GM18867 (cell line): ENCODE data around the gene CDH11.
A peak's percentile ranks its signal among the peaks of the same experiment; 100 is the strongest.

Source experiments
- ATAC-seq: cut with Tn5 transposase; IDR thresholded peaks from one replicate; pipeline ENCODE4 v1.9.1; 2021; ENCODE audit warnings: mild to moderate bottlenecking, moderate library complexity; ENCODE audit not compliant: unreplicated experiment

The CDH11 gene

DNA sequence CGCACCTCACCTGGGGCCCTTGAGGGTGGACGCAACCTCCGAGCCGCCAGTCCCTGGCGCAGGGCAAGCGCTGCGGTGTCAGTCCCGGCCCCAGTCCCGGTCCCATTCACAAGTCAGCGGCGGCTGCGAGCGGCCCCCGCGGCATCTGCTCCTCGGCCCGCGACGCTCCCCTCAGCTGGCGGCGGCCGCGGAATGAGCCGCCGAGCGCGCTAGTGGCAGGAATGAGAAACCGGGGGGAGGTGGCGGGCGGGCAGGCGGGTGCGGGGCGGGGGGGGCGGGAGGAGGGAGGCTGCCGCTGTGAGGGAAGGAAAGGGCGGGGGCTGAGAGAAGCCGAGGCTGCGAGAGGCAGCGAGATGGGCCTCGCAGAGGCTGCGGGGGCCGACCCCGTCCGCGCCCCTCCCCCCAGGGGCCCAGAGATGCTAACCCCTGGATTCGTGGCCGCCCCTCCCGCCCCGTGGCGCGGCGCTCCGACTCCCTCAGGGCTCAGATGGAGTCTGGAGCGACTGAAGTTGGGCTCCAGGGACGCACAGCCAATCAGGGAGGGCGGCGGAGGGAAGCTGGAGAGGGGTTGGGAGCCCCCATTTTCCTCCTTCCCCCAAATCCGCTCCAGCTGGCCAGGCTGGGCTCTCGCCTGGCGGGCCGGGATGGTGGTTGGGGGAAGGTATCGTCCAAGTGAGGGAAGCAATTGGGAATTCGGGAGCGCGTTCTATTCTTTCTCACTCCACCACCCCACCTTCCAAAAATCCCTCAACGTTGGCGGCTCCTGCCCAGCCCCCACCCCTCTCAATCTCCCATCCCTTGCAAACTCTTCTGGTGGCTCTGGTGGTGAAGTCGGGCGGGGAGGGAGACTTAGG is at the start of gene CDH11:
CDH11 (minus strand) TSS at position 194 of the 854 bp plus-strand sequence. CDS start 117,194 bp downstream, outside the sequence.
- ATAC-seq: no peak

DNA sequence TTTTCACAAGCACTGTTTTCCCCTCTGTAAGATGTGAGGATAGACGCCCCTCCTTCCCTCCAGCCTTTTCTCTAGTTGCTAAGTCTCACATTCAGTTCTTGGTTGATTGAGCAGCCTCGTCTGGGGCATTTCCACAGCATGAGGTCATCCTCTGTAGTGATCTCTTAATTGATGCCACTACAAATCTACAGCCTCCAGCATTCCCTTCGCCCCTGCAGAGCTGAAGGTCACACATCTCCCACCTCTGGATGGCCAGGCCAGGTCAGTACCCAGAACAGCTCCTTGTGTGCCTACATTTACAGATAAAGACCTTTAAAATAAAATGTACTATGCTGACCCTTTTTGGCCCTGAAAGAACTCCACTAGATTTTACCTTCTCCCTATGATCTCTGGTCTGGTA is 32.5 kb upstream of the CDH11 start:
- ATAC-seq: no peak

DNA sequence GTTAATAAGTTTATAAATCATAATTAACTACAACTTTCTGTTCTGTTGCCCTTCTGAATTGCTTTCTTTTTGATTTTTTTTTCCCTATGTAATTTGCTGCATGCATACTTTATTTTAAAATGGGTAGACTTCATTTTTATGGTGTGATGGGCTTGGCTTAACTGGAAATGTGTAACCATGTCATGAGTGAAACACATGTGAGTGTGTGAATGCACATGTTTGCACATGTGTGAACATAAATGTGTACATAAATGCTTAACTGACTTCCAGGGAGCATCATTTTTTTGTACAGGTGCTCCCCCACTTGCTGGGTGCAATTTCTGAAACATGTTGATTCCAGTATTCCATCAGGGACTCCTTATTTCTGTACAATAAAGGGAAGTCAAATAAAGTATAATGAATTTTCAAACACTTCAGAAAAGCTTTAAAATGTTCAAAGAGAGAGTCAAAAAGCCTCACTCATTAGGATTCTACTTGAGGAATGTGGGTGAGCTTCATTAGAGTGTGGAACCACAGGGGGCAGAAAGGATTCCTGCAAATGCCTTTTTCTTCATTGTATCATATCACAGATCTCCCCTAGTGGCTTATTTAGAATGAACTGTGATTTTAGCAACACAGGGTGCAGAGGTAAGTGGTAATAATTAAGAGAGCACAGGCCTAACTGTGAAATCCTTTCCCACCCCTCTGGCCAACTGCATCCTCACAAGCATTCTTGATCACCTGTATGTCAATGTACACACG is 31.7 kb upstream of the CDH11 start:
- ATAC-seq: no peak

- no peak for ATAC-seq
These were observed 26.9 kb upstream of the CDH11 start for GRCh38 chr16:65148804-65149203.

DNA sequence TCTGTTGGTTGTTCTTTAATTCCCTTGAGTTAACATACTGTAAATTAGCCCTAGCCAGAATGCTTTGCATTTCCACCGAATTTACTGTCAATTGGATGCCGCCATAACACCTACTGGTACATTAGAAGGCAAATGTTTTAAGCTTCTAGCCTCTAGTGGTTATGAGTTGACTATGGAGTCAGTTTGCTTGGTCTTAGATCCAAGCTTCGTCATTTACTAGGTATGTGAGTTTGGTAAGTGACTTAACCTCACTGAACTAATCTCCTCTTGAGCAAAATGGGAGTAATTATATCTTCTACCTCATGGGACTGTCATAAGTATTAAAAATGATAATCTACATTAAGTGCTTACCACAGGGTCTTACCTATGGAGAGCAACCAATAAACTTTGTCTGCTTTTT is 20.4 kb upstream of the CDH11 start:
- ATAC-seq: no peak

- ATAC-seq: no peak
These were observed 14.8 kb upstream of the CDH11 start for GRCh38 chr16:65136681-65137080.

DNA sequence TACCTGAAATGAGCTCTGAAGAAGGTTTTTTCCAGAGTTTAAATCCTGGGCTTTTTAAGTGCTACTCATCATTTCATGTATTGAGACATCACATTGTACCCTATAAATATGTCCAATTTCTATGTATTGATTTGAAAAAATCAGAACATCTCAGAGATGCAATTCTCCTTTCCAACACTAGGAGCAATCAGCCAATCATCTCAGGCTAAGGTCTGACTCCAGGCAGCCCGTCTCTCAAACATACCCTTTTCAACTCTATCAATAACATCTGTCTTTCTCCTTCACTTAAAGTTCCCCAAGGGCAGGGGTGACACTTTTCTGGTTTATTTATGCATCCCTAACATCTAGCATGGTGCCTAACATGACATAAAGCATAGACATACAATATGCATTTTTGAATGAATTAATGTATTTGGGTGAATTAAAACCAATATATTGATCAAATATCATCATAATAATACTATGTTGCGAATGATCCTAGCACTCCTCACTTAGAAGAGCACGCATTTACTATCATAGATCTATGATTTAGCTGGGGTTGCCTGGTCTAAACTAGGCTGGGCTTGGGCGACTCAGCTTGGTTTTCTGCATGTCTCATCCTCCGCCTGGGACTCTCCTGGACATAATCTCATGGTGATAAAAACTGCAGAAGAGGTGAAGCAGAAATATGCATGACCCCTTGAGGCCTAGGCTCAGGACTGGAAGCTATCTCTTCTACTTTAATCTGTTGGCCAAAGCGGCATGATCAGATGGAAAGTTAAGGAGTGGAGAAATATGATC is 5.2 kb upstream of the CDH11 start:
- no peak for ATAC-seq

- ATAC-seq: no peak
These were observed 4.0 kb upstream of the CDH11 start for GRCh38 chr16:65125871-65126270.

DNA sequence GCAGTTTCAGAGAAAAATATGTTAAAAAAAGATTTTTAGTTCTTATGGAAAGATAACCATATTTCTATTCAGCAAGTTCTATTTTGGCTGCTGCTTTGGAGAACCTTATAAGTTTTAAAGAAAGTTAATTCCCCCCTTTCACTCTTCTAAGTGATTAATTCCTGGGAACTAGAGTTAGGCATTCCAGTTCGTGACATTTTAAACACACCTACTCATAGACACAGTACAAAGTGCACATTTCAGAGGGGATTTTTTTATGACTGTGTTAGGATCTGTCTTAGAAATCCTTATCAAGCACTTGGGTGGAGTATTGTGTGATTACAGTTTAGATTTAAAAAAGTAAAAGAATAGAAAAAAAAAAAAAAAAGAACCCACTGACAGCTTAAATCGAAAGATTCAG is 3.5 kb upstream of the CDH11 start:
- no peak for ATAC-seq

DNA sequence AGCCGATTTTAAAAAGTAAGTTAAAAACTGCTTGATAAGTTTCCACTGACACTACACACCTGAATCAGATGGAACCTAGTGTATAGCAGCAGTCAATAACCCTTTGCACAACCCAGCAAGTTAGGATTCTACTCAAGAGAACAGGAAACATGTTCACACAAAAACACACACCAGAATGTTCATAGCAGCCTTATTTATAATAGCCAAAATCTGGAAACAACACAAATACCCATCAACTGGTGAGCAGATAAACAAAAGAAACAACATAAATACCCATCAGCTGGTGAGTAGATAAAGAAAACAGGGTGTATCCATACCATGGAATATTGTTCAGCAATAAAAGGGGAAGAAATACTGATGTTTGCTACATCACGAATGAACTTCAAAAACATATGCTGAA is 2.7 kb upstream of the CDH11 start:
- ATAC-seq: no peak

DNA sequence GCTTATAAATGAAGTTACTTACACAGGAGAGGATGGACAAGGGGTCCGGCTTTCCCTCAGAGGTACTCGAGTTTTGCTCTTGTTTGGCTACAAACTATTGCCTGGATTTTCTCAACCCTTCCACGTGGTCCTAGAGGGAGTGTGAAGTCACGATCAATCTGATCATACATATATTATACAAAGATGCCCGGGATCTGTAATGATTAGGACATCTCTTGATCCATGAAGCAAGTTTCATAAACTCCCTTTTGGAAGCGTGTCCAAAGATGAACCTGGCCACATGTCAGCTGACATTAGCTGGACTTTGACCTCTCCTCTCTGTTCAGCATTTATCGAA is 2.3 kb upstream of the CDH11 start:
- no peak for ATAC-seq

DNA sequence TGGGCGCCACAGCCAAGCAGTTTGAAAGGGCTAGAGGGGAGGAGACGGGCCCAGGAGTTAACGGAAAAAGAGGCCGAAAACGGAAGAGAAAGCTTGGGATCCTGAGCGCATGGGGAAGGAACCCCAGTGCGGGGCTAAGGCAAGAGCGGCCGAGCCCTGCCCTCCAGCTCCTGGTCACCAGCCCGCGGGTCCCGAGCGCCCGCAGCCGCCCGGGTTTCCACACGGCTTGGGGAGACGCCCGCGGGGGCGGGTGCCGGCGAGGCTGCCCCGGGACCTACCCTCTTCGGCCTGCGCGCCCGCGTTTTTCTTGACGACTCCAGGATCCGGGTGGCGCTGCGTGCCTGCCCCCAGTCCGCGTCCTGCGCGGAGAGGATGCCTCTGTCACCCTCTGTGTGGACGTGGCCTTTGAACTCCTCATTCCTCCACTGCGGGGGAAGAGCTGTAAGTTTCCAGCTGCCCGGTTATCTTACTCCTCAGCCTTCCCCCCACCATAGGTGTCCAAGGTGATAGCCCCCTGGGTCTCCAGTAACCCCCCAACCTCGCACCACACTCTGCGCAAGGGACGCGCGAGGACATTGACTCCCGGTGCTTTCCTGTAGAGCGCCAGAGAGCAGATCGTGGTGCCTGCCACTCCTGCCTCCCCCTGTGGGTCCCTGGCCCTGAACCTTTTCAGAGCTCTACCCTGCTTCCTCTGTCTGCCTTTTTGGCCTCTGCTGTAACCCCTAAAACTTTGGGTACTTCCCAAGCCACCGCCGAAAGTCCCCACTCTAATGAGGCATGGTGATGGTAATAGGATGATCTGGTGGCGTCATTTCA is 1.7 kb upstream of the CDH11 start:
- ATAC-seq: no peak

DNA sequence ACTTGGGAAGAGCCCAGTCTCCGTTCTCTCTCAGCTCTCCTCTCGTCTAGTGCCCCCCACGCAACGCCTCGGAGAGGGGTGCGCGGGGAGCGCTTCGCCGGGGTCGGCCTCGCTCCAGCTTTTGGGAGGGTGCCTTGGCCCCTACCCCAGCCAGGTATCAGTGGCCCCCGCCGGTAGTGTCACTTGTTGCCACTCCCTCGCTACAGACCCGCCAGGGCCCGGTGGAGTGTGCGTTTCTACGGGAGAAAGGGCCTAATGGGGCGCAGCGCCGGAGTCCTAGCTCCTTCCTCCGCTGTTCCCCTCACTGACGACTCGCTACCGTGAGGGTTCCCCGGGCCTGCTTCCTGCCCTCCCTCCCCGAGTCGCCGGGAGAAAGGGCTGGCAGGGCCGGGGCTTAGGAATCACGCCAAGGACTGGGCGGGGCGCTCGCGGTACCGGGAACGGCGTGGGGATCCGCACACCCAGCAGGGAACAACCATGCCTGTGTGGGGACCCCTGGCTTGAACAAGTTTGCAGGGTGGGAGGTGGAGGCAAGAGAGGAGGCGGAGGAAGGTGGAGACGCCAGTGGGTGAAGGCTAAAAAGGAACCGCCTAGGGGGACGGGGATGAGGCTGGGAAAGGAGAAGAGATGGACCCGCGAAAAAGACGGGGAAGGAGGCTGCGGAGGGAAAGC is 997 bp upstream of the CDH11 start:
- no peak for ATAC-seq

DNA sequence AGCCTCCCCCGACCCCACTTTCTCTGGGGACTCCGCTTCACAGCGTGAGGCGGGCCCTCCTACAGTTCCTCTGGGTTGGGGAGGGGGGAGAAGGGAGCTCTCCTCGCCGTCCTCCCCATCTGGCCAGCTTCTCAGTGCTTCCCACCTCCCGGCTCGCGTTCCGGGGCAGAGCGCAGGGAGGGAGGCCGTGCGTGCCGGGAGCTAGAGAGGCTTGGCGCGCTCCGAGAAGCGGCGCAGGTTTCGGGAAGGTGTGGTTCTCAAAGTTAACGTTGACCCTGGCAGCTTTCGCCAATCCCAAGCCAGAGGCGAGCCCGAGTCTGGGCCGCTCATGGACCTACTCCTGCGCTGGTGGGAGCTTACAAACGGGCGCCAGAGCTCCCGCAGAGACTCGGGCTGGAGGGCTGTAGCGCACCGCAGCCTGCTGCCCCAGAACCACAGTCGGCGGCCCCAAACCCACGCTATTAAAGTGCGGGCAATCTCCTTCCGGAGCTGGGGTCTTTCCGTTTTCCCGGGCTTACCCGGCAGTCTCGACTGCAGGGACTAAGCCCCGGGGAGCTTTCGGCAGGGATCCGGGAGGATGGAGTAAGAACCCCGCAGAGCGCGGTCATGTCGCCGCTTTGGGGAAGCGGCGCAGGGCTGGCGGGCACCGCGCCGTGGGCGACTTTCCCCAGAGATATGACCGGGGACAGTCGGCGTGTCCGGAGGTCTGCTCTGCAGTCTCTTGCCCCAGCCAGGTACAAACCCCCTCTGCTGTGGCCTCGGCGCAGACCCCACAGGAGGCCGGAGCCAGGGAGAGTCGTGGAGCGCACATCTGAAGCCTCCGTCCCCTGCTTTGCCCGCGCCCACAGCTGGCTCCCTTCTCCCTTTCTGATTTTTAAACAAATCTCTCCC is 787 bp downstream of the CDH11 start:
- ATAC-seq: no peak

GRCh38 chr16:65120461-65120830 is 1.4 kb downstream of the CDH11 start:
- ATAC-seq: no peak

GRCh38 chr16:65119901-65120401 is 1.9 kb downstream of the CDH11 start:
- no peak for ATAC-seq

GRCh38 chr16:65119435-65119834 is 2.4 kb downstream of the CDH11 start:
- ATAC-seq: no peak

DNA sequence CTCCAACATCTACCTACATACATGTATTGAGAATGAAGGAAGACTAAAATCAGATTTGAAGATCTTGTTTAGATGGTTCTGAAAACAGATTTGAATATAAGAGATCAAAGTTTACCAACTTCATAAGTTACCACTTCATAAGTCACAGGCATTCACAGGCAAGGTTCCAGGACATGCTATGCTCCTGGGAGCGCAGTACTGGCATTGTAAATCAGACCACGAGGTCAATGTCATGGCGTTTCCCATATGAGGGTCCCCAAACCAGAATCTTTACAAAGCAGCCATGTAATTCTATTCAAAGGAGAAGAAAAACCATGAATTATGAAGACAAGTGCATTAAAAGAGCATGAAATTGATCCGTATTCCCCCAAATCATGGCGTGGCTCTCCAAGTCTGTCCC is 3.0 kb downstream of the CDH11 start:
- no peak for ATAC-seq

DNA sequence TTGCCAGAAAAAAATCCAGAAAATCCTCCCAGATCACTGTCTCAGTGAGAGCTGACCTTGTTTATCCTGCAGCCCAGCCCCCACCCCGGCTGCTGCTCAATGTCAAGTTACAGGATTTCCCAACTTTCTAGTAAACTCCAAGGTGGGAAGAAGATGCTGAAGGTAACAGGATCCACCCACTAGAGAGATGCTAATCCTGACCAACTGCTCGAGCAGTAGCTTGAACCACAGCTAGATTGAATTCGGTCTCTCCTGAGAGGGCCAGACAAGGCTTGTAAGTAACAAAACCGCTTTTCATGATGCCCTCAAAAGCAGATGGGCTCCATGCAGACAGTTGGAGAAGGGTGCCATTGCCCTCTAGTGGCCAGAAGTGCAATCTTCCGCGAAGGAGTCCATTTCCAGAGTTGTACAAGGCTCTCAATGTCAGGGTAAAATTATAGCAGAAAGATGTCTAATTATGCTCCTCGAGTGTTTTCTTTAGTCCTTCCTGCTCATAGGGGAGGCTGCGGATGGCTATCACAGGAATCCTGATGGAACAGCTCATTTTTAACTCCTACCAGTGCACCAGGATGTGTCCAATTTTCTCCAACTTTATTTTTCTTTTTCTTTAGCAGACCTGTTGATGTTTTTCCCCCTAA is 3.9 kb downstream of the CDH11 start:
- ATAC-seq: peak; percentile 92
